GM12878 (cell line): Measurements from ENCODE around the gene NRIP3. TPM values are rescaled to one million over a fixed set of nuclear protein-coding genes. Genes with fewer than 3 reads are reported as not detected.

Experiments used
- ATAC-seq: fragments of 200-7000 bp; cut with Tn5 transposase; 3 replicates; pipeline ENCODE4 v1.9.1; 2020; ENCODE audit warnings: mild to moderate bottlenecking, moderate library complexity
- BruUV-seq: library from RNA; stranded (reverse); fragments of 400-500 nt; replicated peaks from 2 replicates; lab custom pipeline; 2021; lab: Mats Ljungman, UMichigan
- CTCF ChIA-PET: fragments of 300-600 bp; sonication (Branson Sonifier 250); formaldehyde crosslinking; extraction: SDS; loops from one replicate; lab custom pipeline; 2021; ENCODE audit warnings: inconsistent platforms; lab: Yijun Ruan, JAX
- POLR2A ChIA-PET: fragments of 350-600 bp; formaldehyde crosslinking; extraction: SDS; loops from one replicate; lab custom pipeline; 2021; ENCODE audit warnings: inconsistent platforms; lab: Charles Lee
- RAD21 ChIA-PET: fragments of 300-600 bp; sonication (Branson Sonifier 250); formaldehyde crosslinking; loops from one replicate; lab custom pipeline; 2023; ENCODE audit warnings: antibody characterized with exemption; ENCODE audit not compliant: unreplicated experiment; lab: Charles Lee
- SMC1A ChIA-PET: fragments of 300-600 bp; sonication (Branson Sonifier 250); formaldehyde crosslinking; loops from one replicate; lab custom pipeline; 2023; ENCODE audit not compliant: unreplicated experiment, uncharacterized antibody; lab: Charles Lee
- DNase-seq: peaks from one replicate; pipeline ENCODE4 v3.0.0-alpha.2; 2011; ENCODE audit warnings: low read depth, low spot score
- FAIRE-seq: peaks from 3 replicates; lab custom pipeline; 2011; peaks lifted over from hg19 to GRCh38; lab: Jason Lieb, UNC
- H2AFZ ChIP-seq: 2 replicates; pipeline ENCODE4 v1.6.0; 2011; ENCODE audit warnings: low read depth, low read length, control low read depth; ENCODE audit not compliant: control insufficient read depth
- H3K27ac ChIP-seq: 2 replicates; pipeline ENCODE4 v1.5.1; 2011; ENCODE audit warnings: control low read depth; ENCODE audit not compliant: control insufficient read depth, insufficient read depth
- H3K27me3 ChIP-seq, 2 experiments: replicated peaks in 1 of 2; 2 replicates each; pipeline versions ENCODE4 v1.6.0 to v1.6.1; 2011; ENCODE audit warnings: low read length in 1 of 2; ENCODE audit not compliant: control insufficient read depth in 2 of 2, insufficient read depth in 2 of 2
- H3K36me3 ChIP-seq, 2 experiments: 2 replicates each; pipeline ENCODE4 v1.5.1; 2011; ENCODE audit warnings: low read length in 1 of 2; ENCODE audit not compliant: control insufficient read depth in 2 of 2, insufficient read depth in 2 of 2
- H3K4me1 ChIP-seq: 2 replicates; pipeline ENCODE4 v1.6.1; 2011; ENCODE audit warnings: mild to moderate bottlenecking, low read length, moderate library complexity, mixed read lengths; ENCODE audit not compliant: control insufficient read depth, insufficient read depth
- H3K4me2 ChIP-seq: 2 replicates; pipeline ENCODE4 v1.6.0; 2011; ENCODE audit warnings: control low read depth; ENCODE audit not compliant: control insufficient read depth, insufficient read depth
- H3K4me3 ChIP-seq: fragments of 200-600 bp; sonication (generic); 2 replicates; pipeline ENCODE4 v1.5.1; 2016
- H3K79me2 ChIP-seq: 2 replicates; pipeline ENCODE4 v1.6.0; 2011; ENCODE audit warnings: low read length; ENCODE audit not compliant: control insufficient read depth, insufficient read depth
- H3K9ac ChIP-seq: 2 replicates; pipeline ENCODE4 v1.8.0; 2011; ENCODE audit warnings: low read length, control low read depth, mixed read lengths; ENCODE audit not compliant: control insufficient read depth, insufficient read depth
- H3K9me3 ChIP-seq: replicated peaks from 3 replicates; pipeline ENCODE4 v1.5.1; 2011; ENCODE audit warnings: mild to moderate bottlenecking, low read length; ENCODE audit not compliant: control insufficient read depth, insufficient read depth
- H4K20me1 ChIP-seq: 2 replicates; pipeline ENCODE4 v1.6.0; 2011; ENCODE audit not compliant: control insufficient read depth, insufficient read depth
- BHLHE40 ChIP-seq, 2 experiments: fragments of 450-650 bp in 1 of 2; IDR thresholded peaks; 2 replicates each; pipeline ENCODE4 v1.6.1; 2011 to 2017; ENCODE audit warnings: low read depth in 2 of 2, borderline replicate concordance in 1 of 2, improper control_type of control experiment in 1 of 2, low read length in 1 of 2, mild to moderate bottlenecking in 1 of 2
- CREB1 ChIP-seq: IDR thresholded peaks from 2 replicates; pipeline ENCODE4 v1.6.1; 2012; ENCODE audit warnings: low read depth, mild to moderate bottlenecking, inconsistent platforms
- FOXM1 ChIP-seq: IDR thresholded peaks from 2 replicates; pipeline ENCODE4 v1.6.1; 2012; ENCODE audit warnings: low read depth, mild to moderate bottlenecking, inconsistent platforms, low read length, moderate library complexity
- MTA3 ChIP-seq: IDR thresholded peaks from 2 replicates; pipeline ENCODE4 v1.6.1; 2012; ENCODE audit warnings: low read length, inconsistent platforms, borderline replicate concordance
- NR2C1 ChIP-seq: fragments of 450-650 bp; IDR thresholded peaks from 2 replicates; pipeline ENCODE4 v1.6.1; 2017; ENCODE audit warnings: antibody characterized with exemption, mild to moderate bottlenecking, moderate library complexity
- PBX3 ChIP-seq: IDR thresholded peaks from 2 replicates; pipeline ENCODE4 v1.6.1; 2011; ENCODE audit warnings: mild to moderate bottlenecking, low read depth, low read length, moderate library complexity; ENCODE audit not compliant: insufficient replicate concordance
- RAD21 ChIP-seq: IDR thresholded peaks from 2 replicates; pipeline ENCODE4 v1.6.1; 2011; ENCODE audit warnings: mild to moderate bottlenecking, low read depth, low read length, moderate library complexity; ENCODE audit not compliant: insufficient read depth
- SP1 ChIP-seq: IDR thresholded peaks from one replicate; pipeline ENCODE4 v1.6.1; 2011; ENCODE audit warnings: low read depth, low read length
- WGBS: methylation state at CpG from one replicate; pipeline ENCODE4 v1.1.6; 2016; ENCODE audit warnings: low lambda C conversion rate; ENCODE audit not compliant: insufficient replicate concordance, insufficient coverage; ENCODE audit errors: missing lambda C conversion rate; 5-methylcytosine and 5-hydroxymethylcytosine counted together
- in situ Hi-C: fragments of 300-500 bp; cut with MboI; formaldehyde crosslinking; loops from 9 replicates; pipeline ENCODE4 v1.14.3; 2018; ENCODE audit warnings: mixed read lengths
- intact Hi-C: fragments of 100-400 bp; cut with micrococcal nuclease; formaldehyde crosslinking; loops from one replicate; pipeline ENCODE4 v1.14.2; 2022; ENCODE audit not compliant: unreplicated experiment
- polyA plus RNA-seq, 11 experiments: library from polyadenylated mRNA; depleted of rRNA in 4 of 11; unstranded in 6 of 11; stranded (reverse) in 5 of 11; fragments of >200 nt; fragmentation: Nextera tagmentation in 4 of 11; fragmentation: Illumina TruSeq in 1 of 11; extraction: Ambion mirVana in 4 of 11; extraction: Trizol in 1 of 11; gene quantifications; 1 replicate in 1 of 11; 2 replicates in 10 of 11; pipeline versions ENCODE4 v1.2.1 to v1.2.3, GENCODE V29; 2011 to 2016; ENCODE audit warnings: inconsistent platforms in 2 of 11, missing spikeins in 2 of 11, low read depth in 1 of 11
- total RNA-seq, 4 experiments: library from RNA; depleted of rRNA in 3 of 4; stranded (reverse); fragments of >200 nt in 3 of 4; fragmentation: Illumina TruSeq in 1 of 4; extraction: Trizol in 1 of 4; gene quantifications; 2 replicates each; pipeline versions ENCODE4 v1.2.1 to v1.2.3, GENCODE V29; 2013 to 2021
- TF ChIP-seq, protein P1 (sequence below): IDR thresholded peaks from 2 replicates; pipeline ENCODE4 v1.6.1; 2011; ENCODE audit warnings: borderline replicate concordance, low read depth, mild to moderate bottlenecking, moderate library complexity, low read length; ENCODE audit not compliant: insufficient read depth, poor library complexity, severe bottlenecking

Gene NRIP3
- total and polyA plus RNA-seq, 10 of the 15 experiments (the other 5 are each of a cell fraction or from before 2014, with no cell fraction given), result under 0.01 to 0.25 (median 0.09) TPM; not detected in 7

DNA sequence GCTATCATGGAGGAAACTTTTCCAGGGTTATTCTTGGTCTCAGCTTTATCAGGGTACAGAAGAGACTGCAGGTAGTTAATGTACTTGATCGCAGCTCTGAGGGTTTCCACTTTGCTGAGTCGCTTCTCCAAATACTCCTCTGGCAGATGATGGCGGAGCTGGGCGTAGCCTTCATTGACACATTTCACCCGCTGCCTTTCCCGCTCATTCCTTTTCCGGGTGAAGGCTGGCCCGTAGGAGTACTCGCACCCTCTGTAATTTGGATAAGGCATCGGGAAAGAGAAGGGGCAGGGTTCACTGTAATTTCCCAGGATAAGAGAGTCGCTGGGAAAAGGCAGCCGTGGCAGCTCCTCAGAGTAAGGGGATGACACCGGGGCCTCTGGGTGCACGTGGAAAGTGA lies 66.1 kb downstream of the NRIP3 start:
- CTCF ChIA-PET, result interaction anchor here (0.9 to 4.8 kb wide), 2 partner anchors 23 kb away, joined by 5 to 30 read pairs; no protein-coding TSS in a partner anchor

GRCh38 chr11:8937159-8937558 lies 66.6 kb downstream of the NRIP3 start:
- WGBS, result 76% methylated on average over 10 of the region's 10 CpGs
- no peak overlapping the region for H3K27ac ChIP-seq
- no peak overlapping the region; the same call in 1 of the 2 replicates for H2AFZ ChIP-seq
- DNase-seq, result no peak
- H3K27me3 ChIP-seq, result no peaks in the 10 kb centered on the region
- H3K9ac ChIP-seq, result no peak overlapping the region
- H3K9me3 ChIP-seq, result no peaks in the 10 kb centered on the region
- no peak for FAIRE-seq
- CTCF ChIA-PET, result interaction anchor here (0.9 to 4.8 kb wide), 2 partner anchors 22 to 23 kb away, joined by 5 to 30 read pairs; no protein-coding TSS in a partner anchor
- in situ Hi-C loops (no loop called here), intact Hi-C loops (no loop called here)
- POLR2A ChIA-PET, result no interaction called here
- peak; percentile 74 for ATAC-seq
- 0 out of 2 replicates have a peak overlapping the region, but pooled peaks have one; percentile 22 for H3K4me2 ChIP-seq
- no peaks in the 10 kb centered on the region for H3K4me1 ChIP-seq
- RAD21 ChIA-PET, result interaction anchor here (1.0 to 1.3 kb wide), 2 partner anchors 22 to 201 kb away, joined by 3 to 7 read pairs; no protein-coding TSS in a partner anchor
- no TSS peak for BruUV-seq
- no peaks in the 10 kb centered on the region for H4K20me1 ChIP-seq
- SMC1A ChIA-PET, result interaction anchor here (0.8 to 2.3 kb wide), 6 partner anchors 9 to 107 kb away, joined by 3 to 9 read pairs (median 3); no protein-coding TSS in a partner anchor
- H3K4me3 ChIP-seq, result no peak overlapping the region
- H3K36me3 ChIP-seq, result no peaks in the 10 kb centered on the region
- H3K79me2 ChIP-seq, result no peaks in the 10 kb centered on the region
- TF ChIP-seq, protein P1, sequence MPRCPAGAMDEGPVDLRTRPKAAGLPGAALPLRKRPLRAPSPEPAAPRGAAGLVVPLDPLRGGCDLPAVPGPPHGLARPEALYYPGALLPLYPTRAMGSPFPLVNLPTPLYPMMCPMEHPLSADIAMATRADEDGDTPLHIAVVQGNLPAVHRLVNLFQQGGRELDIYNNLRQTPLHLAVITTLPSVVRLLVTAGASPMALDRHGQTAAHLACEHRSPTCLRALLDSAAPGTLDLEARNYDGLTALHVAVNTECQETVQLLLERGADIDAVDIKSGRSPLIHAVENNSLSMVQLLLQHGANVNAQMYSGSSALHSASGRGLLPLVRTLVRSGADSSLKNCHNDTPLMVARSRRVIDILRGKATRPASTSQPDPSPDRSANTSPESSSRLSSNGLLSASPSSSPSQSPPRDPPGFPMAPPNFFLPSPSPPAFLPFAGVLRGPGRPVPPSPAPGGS, result peak; percentile 88
- TF ChIP-seq NR2C1, result no peak
- TF ChIP-seq MTA3, result no peak
- 0 out of 2 replicates have a peak, but pooled peaks have one; percentile 34 for TF ChIP-seq FOXM1
- no peak for TF ChIP-seq PBX3
- peak; percentile 60 to 79; a peak in 3 of 4 replicates for TF ChIP-seq BHLHE40 (IDR thresholded peaks at IDR 0.05; ENCODE audit: borderline replicate concordance in 1 of 2, low read depth in 2 of 2, low read length in 1 of 2)
- no peak for TF ChIP-seq RAD21

More for the DNA sequence above, 66.1 kb downstream of the NRIP3 start:
- no peak for ATAC-seq
- no peak for DNase-seq
- H4K20me1 ChIP-seq, result no peaks in the 10 kb centered on the region
- no peaks in the 10 kb centered on the region for H3K4me1 ChIP-seq
- no peaks in the 10 kb centered on the region for H3K27me3 ChIP-seq
- intact Hi-C loops, result no loop called here
- H3K9ac ChIP-seq, result no peak overlapping the region
- H3K36me3 ChIP-seq, result no peaks in the 10 kb centered on the region
- in situ Hi-C loops, result no loop called here
- no peak overlapping the region for H3K27ac ChIP-seq
- TF ChIP-seq SP1 (no peak), CREB1 (0 out of 2 replicates have a peak, but pooled peaks have one; percentile 0)
- TF ChIP-seq, all 136 proteins: peak for 1
- H3K79me2 ChIP-seq, result no peaks in the 10 kb centered on the region
- ChIA-PET RAD21 (interaction anchor here (1.3 kb wide), 1 partner anchor 22 kb away, joined by 7 read pairs; no protein-coding TSS in a partner anchor), SMC1A (interaction anchor here (0.8 to 2.3 kb wide), 6 partner anchors 9 to 107 kb away, joined by 3 to 9 read pairs (median 3); no protein-coding TSS in a partner anchor), POLR2A (no interaction called here)
- no peaks in the 10 kb centered on the region for H3K9me3 ChIP-seq
- no peak overlapping the region for H2AFZ ChIP-seq
- H3K4me3 ChIP-seq, result no peak overlapping the region
- no peak overlapping the region for H3K4me2 ChIP-seq
- no TSS peak for BruUV-seq
- FAIRE-seq, result no peak
- 83% methylated on average over 14 of the region's 14 CpGs for WGBS
